Endothelial cell of umbilical vein (primary cell): ENCODE results near the gene SLC25A44. TPM values are rescaled to one million over a fixed set of nuclear protein-coding genes. Genes with fewer than 3 reads are reported as not detected.

Experiments used
- BruUV-seq: library from RNA; stranded (reverse); fragments of 400-500 nt; replicated peaks from 2 replicates; lab custom pipeline; 2021; lab: Mats Ljungman, UMichigan
- CTCF ChIA-PET: fragments of 300-600, 350-600 bp; sonication (Branson Sonifier 250); formaldehyde crosslinking; loops from one replicate; lab custom pipeline; 2021; ENCODE audit warnings: antibody characterized with exemption, inconsistent platforms; lab: Charles Lee
- POLR2A ChIA-PET: fragments of 300-600, 350-600 bp; sonication (Branson Sonifier 250); formaldehyde crosslinking; loops from one replicate; lab custom pipeline; 2021; ENCODE audit warnings: antibody characterized with exemption, inconsistent platforms; lab: Charles Lee
- DNase-seq: peaks from one replicate; pipeline ENCODE4 v3.0.0-alpha.2; 2011; ENCODE audit warnings: low read depth, low spot score
- FAIRE-seq: peaks from 2 replicates; lab custom pipeline; 2011; peaks lifted over from hg19 to GRCh38; lab: Jason Lieb, UNC
- H2AFZ ChIP-seq: 2 replicates; pipeline ENCODE4 v1.6.0; 2012; ENCODE audit warnings: low read depth, low read length, control low read depth, inconsistent platforms
- H3K27ac ChIP-seq: 2 replicates; pipeline ENCODE4 v1.5.1; 2011; ENCODE audit warnings: low read depth, mild to moderate bottlenecking, control low read depth, low read length, moderate library complexity; ENCODE audit not compliant: insufficient read depth
- H3K27me3 ChIP-seq, 2 experiments: 2 replicates each; pipeline versions ENCODE4 v1.6.0 to v1.6.1; 2011; ENCODE audit warnings: low read length in 2 of 2, mixed read lengths in 1 of 2; ENCODE audit not compliant: control insufficient read depth in 2 of 2, insufficient read depth in 2 of 2
- H3K36me3 ChIP-seq, 2 experiments: 2 replicates in 1 of 2; 3 replicates in 1 of 2; pipeline ENCODE4 v1.5.1; 2011; ENCODE audit warnings: low read length in 2 of 2, mild to moderate bottlenecking in 1 of 2, moderate library complexity in 1 of 2; ENCODE audit not compliant: control insufficient read depth in 2 of 2, insufficient read depth in 2 of 2; ENCODE audit errors: extremely low read depth in 1 of 2
- H3K4me1 ChIP-seq: 3 replicates; pipeline ENCODE4 v1.5.1; 2011; ENCODE audit warnings: mild to moderate bottlenecking, low read length; ENCODE audit not compliant: control insufficient read depth, insufficient read depth; ENCODE audit errors: extremely low read depth
- H3K4me2 ChIP-seq: 2 replicates; pipeline ENCODE4 v1.6.1; 2011; ENCODE audit warnings: low read length, control low read depth, mixed read lengths; ENCODE audit not compliant: insufficient read depth
- H3K4me3 ChIP-seq, 3 experiments: fragments of 200-600 bp in 1 of 3; sonication (generic), shearing (Covaris generic) in 1 of 3; replicated peaks in 1 of 3; 2 replicates each; pipeline ENCODE4 v1.5.1; 2011 to 2016; ENCODE audit warnings: control low read depth in 3 of 3, low read length in 3 of 3, mild to moderate bottlenecking in 2 of 3, inconsistent platforms in 1 of 3, low read depth in 1 of 3, moderate library complexity in 1 of 3; ENCODE audit not compliant: insufficient read depth in 1 of 3
- H3K79me2 ChIP-seq: 2 replicates; pipeline ENCODE4 v1.6.0; 2012; ENCODE audit warnings: low read length, inconsistent platforms; ENCODE audit not compliant: control insufficient read depth, insufficient read depth
- H3K9ac ChIP-seq: replicated peaks from 2 replicates; pipeline ENCODE3; 2011; ENCODE audit warnings: low read length, control low read depth; ENCODE audit not compliant: insufficient read depth; ENCODE audit errors: extremely low read depth
- H3K9me1 ChIP-seq: replicated peaks from 3 replicates; pipeline ENCODE4 v1.6.0; 2011; ENCODE audit warnings: mild to moderate bottlenecking, low read length; ENCODE audit not compliant: control insufficient read depth, insufficient read depth; ENCODE audit errors: extremely low read depth
- H3K9me3 ChIP-seq: replicated peaks from 2 replicates; pipeline ENCODE4 v1.5.1; 2012; ENCODE audit warnings: low read length, inconsistent platforms; ENCODE audit not compliant: control insufficient read depth, insufficient read depth
- H4K20me1 ChIP-seq: replicated peaks from 2 replicates; pipeline ENCODE3; 2011; ENCODE audit warnings: mild to moderate bottlenecking, low read length; ENCODE audit not compliant: control insufficient read depth, insufficient read depth; ENCODE audit errors: extremely low read depth
- CTCF ChIP-seq, 2 donors: IDR thresholded peaks; 1 replicate in 1 of 2; 2 replicates in 1 of 2; pipeline ENCODE4 v1.5.1; 2011; ENCODE audit warnings: low read length in 2 of 2, mild to moderate bottlenecking in 2 of 2, moderate library complexity in 2 of 2, control low read depth in 1 of 2, inconsistent platforms in 1 of 2, low read depth in 1 of 2; ENCODE audit not compliant: insufficient read depth in 1 of 2; ENCODE audit errors: extremely low read depth in 1 of 2
- EZH2 ChIP-seq: IDR thresholded peaks from 2 replicates; pipeline ENCODE4 v1.6.1; 2012; ENCODE audit warnings: borderline replicate concordance, low read depth, mild to moderate bottlenecking, moderate library complexity, low read length, inconsistent platforms; ENCODE audit not compliant: severe bottlenecking
- FOS ChIP-seq: IDR thresholded peaks from 2 replicates; pipeline ENCODE4 v1.6.1; 2011; ENCODE audit warnings: mild to moderate bottlenecking, low read length, moderate library complexity, borderline replicate concordance; ENCODE audit not compliant: insufficient read depth
- GATA2 ChIP-seq: IDR thresholded peaks from 2 replicates; pipeline ENCODE4 v1.7.0; 2011; ENCODE audit warnings: low read depth, mild to moderate bottlenecking, moderate library complexity, mixed read lengths, low read length; ENCODE audit not compliant: insufficient read length, insufficient read depth
- JUN ChIP-seq: IDR thresholded peaks from 2 replicates; pipeline ENCODE4 v1.6.1; 2011; ENCODE audit warnings: borderline replicate concordance, low read depth; ENCODE audit not compliant: insufficient read length, insufficient read depth
- MYC ChIP-seq: IDR thresholded peaks from one replicate; pipeline ENCODE4 v1.6.1; 2011; ENCODE audit warnings: mild to moderate bottlenecking, low read depth, low read length
- POLR2A ChIP-seq: IDR thresholded peaks from 2 replicates; pipeline ENCODE4 v1.6.1; 2012; ENCODE audit warnings: low read depth, mild to moderate bottlenecking, control low read depth, low read length
- POLR2AphosphoS5 ChIP-seq: IDR thresholded peaks from 2 replicates; pipeline ENCODE4 v1.6.1; 2012; ENCODE audit warnings: low read depth, mild to moderate bottlenecking, control low read depth, low read length, moderate library complexity; ENCODE audit not compliant: insufficient read depth
- dilution Hi-C: fragments of 300-500 bp; cut with MboI; formaldehyde crosslinking; loops from one replicate; pipeline ENCODE4 v1.15.0; 2019; ENCODE audit warnings: low sequenced_read_pairs; ENCODE audit not compliant: extremely low pct_ligation_motif_present
- intact Hi-C: fragments of 100-400 bp; cut with micrococcal nuclease; formaldehyde crosslinking; loops from one replicate; pipeline ENCODE4 v1.10.0; 2022
- polyA plus RNA-seq, 4 experiments: library from polyadenylated mRNA; depleted of rRNA in 3 of 4; stranded (reverse) in 3 of 4; unstranded in 1 of 4; fragments of >200 nt; gene quantifications; 2 replicates each; pipeline versions ENCODE4 v1.2.1 to v1.2.3, GENCODE V29; 2011 to 2012; ENCODE audit warnings: missing spikeins in 1 of 4
- total RNA-seq: library from RNA; stranded (reverse); gene quantifications from 2 replicates; pipeline ENCODE4 v1.2.3, GENCODE V29; 2021
- TF ChIP-seq, protein P1 (sequence below): IDR thresholded peaks from 2 replicates; pipeline ENCODE4 v1.6.1; 2011; ENCODE audit not compliant: insufficient read depth, insufficient read length

The SLC25A44 gene
- total and polyA plus RNA-seq, 2 donors (not counting 3 experiments of a cell fraction or from before 2014, with no cell fraction given) = 24.0 to 30.6 TPM

DNA sequence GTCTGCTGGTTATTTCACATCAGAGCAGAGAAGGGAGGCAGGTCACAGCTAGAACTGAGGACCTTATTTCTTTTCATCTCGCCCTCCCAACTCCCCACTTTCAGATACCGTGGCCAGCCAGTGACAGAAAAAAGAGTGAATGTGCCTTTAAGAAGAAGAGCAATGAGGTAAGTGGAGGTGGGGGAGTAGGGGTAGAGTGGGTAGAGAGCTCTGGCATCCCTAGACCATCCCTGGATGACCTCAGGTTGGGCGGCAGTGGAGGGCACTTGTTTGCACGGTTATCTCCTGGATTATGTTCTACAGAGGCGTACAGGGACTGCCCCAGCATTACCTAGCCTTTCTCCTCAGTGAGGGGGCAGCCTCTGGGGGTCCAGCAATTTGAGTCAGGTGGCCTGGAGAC lies 35.9 kb upstream of the SLC25A44 start:
- dilution Hi-C loops (no loop called here), intact Hi-C loops (no loop called here)
- Histone ChIP-seq H3K4me1 (peaks cover 20% of the 10 kb centered on the region), H3K27me3 (no peaks in the 10 kb centered on the region), H3K36me3 (no peaks in the 10 kb centered on the region), H4K20me1 (no peaks in the 10 kb centered on the region), H3K9me3 (no peaks in the 10 kb centered on the region), H3K9ac (no peak overlapping the region), H3K27ac (no peak overlapping the region), H3K4me3 (no peak overlapping the region), H2AFZ (no peak overlapping the region), H3K79me2 (no peaks in the 10 kb centered on the region), H3K4me2 (no peak overlapping the region), H3K9me1 (no peaks in the 10 kb centered on the region)
- CTCF ChIA-PET = interaction anchor here (0.7 to 1.0 kb wide), 2 partner anchors 10 to 67 kb away, joined by 3 read pairs; no protein-coding TSS in a partner anchor
- POLR2A ChIA-PET = no interaction called here
- no peak for FAIRE-seq
- TF ChIP-seq, protein P1, sequence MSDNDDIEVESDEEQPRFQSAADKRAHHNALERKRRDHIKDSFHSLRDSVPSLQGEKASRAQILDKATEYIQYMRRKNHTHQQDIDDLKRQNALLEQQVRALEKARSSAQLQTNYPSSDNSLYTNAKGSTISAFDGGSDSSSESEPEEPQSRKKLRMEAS = no peak
- TF ChIP-seq EZH2 = no peak
- no peak for TF ChIP-seq JUN
- no peak for TF ChIP-seq CTCF (IDR thresholded peaks at IDR 0.05; ENCODE audit: extremely low read depth in 1 of 2, insufficient read depth in 1 of 2, low read depth in 1 of 2, low read length in 2 of 2)
- TF ChIP-seq MYC = no peak
- TF ChIP-seq FOS = no peak
- TF ChIP-seq GATA2 = no peak
- no peak for TF ChIP-seq POLR2AphosphoS5
- no peak for TF ChIP-seq POLR2A
- no TSS peak for BruUV-seq
- no peak for DNase-seq
